Ovary (tissue), 3 donors: ENCODE results near the gene PPIL4.

Source experiments
- CTCF ChIP-seq, 3 donors: fragments of 450-650 bp in 2 of 3; fragments of 200-600 bp in 1 of 3; IDR thresholded peaks; one replicate each; pipeline versions ENCODE4 v1.5.1 to v1.8.0; 2016 to 2022; ENCODE audit warnings: antibody characterized with exemption in 3 of 3, mild to moderate bottlenecking in 1 of 3
- EP300 ChIP-seq: sonication (generic); formaldehyde crosslinking; IDR thresholded peaks from one replicate; pipeline ENCODE4 v1.6.1; 2017; ENCODE audit warnings: antibody characterized with exemption
- donor health status: DM: no; HTN: no; CAD: no.

GRCh38 chr6:149593408-149593807 is 47.6 kb upstream of the PPIL4 start:
- TF ChIP-seq CTCF (IDR thresholded peaks at IDR 0.05) (no peak), EP300 (no peak)
